NCI-H2227 treated with DMSO at 0.1 percent for 48 hours (cell line): Measurements from ENCODE around the gene TMEM9.

Experiments used
- DNase-seq: peaks from one replicate; lab custom pipeline; 2025; lab: John Stamatoyannopoulos, UW

TMEM9 gene

DNA sequence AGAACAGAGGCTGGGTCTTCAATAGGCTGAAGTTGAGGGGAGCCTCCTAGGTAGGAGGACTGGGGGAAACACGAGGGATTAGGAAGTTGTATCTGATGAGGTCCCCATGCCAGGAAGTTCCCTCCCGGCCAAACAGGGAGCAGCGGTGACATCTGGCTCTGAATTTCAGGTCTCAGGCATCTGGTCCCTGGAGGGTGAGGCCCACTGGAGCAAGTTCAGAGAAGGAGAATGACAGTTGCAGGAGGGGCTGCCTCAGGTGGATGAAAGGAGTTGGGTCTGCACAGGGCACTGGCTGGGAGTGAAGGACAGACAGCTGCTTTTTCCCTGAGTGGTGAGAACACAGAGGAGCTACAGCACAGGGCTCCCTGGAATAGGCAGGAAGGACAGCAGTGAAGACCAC, 9.1 kb downstream of the TMEM9 start:
- no peak for DNase-seq

GRCh38 chr1:201144701-201145100, 9.6 kb downstream of the TMEM9 start:
- no peak for DNase-seq

- no peak for DNase-seq
These were observed 10.3 kb downstream of the TMEM9 start for GRCh38 chr1:201143726-201144635.

- DNase-seq, result no peak
These were observed 11.2 kb downstream of the TMEM9 start for GRCh38 chr1:201142849-201143725.

DNA sequence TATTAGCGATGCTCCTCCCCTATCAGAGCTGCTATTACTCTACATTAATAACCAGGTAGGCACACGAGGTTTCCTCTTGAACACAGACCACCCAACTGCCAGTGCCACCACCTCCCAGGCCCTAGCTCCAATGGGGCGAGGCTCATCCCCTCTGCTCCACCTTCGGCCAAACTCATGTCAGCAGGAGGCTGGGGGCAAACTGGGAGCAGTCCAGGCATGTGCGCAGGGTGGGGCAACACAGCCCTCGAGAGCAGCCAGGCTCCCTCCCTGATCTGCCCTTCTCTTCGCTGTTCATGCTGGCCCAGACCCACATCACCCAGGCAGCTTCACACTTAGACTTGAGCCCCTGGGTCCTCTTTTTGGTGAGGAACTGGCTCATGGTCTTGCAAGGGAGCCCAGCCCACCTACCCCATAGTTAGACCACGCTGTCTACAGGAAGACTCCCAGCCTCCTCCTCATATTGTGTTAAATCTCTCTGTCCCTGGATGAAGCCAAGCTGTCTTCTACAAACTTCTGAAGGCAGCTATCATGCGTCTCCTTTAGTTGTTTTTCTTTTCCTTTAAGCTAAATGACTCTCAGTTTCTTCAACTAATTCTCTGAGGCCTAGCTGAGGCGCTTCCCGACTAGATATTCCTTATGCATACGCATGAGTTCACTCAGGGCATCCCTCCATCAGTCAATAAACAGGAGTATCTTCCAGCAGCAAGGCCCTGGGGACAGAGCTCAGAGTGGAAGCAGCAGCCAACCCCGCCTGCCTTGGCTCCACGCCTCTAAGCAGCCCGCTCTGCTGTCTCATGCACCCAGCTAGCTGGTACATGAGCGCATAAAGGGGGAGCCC, 12.0 kb downstream of the TMEM9 start:
- no peak for DNase-seq

DNA sequence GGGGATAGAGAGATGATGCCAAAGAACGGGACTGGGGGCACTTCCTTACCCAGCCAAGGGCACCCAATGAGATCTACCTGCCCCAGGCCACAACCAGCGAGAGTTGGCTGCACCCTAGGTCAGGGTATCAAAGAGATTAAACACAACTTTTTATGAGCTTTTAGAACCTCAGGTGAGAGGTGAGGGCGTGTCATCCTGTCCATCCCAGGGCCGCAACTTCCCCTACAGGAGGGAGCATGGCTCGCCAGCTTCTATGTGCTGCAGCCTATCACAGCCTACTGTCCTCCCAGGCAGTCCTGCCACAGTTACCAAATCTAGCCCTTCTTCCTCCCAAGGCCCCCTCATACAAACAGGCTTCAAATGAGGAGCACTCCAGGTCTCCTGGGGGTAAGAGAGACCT, 12.9 kb downstream of the TMEM9 start:
- no peak for DNase-seq

DNA sequence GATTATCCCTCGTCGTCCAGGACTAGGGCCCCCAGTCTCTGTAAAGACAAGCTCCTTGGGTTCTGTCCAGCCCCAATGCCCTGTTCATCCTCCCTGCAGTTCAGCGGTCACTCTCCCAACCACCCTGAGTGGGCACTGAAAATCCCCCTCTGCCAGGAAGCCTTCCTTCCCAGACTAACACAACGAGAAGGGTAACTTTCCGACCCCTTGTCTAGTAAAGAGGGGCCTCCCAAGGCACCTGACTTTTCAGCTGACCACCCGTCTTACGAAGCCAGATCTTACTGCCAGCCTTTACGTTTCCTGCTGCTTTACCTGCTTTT, 13.4 kb downstream of the TMEM9 start:
- DNase-seq, result no peak

GRCh38 chr1:201140235-201140940, 13.9 kb downstream of the TMEM9 start:
- DNase-seq, result no peak

GRCh38 chr1:201139756-201140155, 14.5 kb downstream of the TMEM9 start:
- DNase-seq, result no peak

DNA sequence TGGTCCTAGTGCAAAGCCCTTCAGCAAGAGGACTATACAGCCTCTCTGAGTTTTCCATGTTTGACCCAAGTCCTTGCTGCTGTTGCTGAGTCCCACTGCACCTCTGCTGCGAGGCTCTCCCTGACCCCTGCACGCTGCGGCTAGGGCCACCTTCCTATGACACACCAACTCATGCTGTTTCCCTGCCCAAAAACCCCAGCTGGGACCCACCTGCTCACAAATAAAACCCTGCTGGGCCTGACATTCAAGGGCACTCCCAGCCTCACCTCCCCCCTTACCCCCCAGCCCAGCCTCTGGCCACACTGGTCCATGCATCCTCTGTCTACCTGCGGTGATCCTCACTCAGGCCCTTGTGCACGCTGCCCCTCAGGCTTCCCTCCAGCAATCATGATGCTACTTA, 15.0 kb downstream of the TMEM9 start:
- DNase-seq, result no peak

GRCh38 chr1:201138311-201138840, 15.9 kb downstream of the TMEM9 start:
- DNase-seq, result no peak

GRCh38 chr1:201137579-201138310, 16.5 kb downstream of the TMEM9 start:
- no peak for DNase-seq

GRCh38 chr1:201137024-201137392, 17.3 kb downstream of the TMEM9 start:
- no peak for DNase-seq

- no peak for DNase-seq
These were observed 17.8 kb downstream of the TMEM9 start for GRCh38 chr1:201136355-201137023.

DNA sequence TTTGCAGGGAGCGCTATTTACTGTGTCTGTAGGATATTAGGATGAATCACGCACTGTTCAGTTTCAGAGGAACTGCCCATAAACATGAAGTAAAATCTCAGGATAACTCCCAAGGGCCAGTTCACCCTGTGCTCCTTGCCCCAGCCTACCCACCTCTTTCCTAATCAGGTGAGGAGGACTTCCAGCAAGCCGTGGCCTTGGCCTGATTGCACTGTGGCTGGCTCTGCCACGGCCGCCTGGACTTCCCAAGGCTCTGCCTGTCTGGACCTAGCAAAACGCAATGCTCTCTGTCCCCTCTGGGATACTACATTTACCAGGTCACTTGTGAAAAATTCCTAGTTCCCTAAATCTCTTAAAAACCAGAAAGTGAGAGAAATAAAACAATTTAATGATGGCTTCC, 19.9 kb downstream of the TMEM9 start:
- no peak for DNase-seq

- DNase-seq, result no peak
These were observed 22.9 kb downstream of the TMEM9 start for GRCh38 chr1:201131398-201131797.

GRCh38 chr1:201128962-201129361, 25.3 kb downstream of the TMEM9 start:
- DNase-seq, result no peak

DNA sequence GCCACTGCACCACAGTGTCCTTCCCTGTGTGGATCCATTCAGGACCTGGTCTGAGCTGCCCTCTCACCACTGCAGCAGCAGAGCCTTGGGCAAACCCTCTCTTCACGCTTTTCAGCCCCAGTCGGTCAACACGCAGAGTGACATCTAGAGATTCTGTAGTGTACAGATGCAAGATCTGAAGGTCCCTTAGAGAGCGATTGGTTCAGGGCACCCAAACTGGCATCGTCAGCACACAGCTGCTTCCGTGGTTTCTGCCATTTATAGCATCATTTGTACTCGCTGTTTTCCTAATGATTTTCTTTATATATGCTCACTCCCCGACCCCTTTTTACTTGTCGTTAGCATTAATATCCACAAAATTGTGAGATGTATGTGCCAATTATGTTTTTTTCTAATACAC, 25.8 kb downstream of the TMEM9 start:
- DNase-seq, result no peak

- no peak for DNase-seq
These were observed 26.4 kb downstream of the TMEM9 start for GRCh38 chr1:201127755-201128455.
